Right lobe of liver (tissue), 6 donors: ENCODE measurements around the gene ST3GAL5. TPM values are rescaled to one million over a fixed set of nuclear protein-coding genes. Genes with fewer than 3 reads are reported as not detected.

Experiments
- ATAC-seq, 4 donors: fragments of 200-7000 bp; cut with Tn5 transposase; one replicate each; pipeline ENCODE4 v1.9.1; 2020; ENCODE audit warnings: mild to moderate bottlenecking in 4 of 4, moderate library complexity in 4 of 4
- DNase-seq, 3 donors: peaks; one replicate each; pipeline ENCODE4 v3.0.0-alpha.2; 2020
- H3K27ac ChIP-seq, 3 donors: fragments of 200-600 bp; one replicate each; pipeline ENCODE4 v1.8.0; 2022
- H3K27me3 ChIP-seq, 2 donors: fragments of 200-600 bp; one replicate each; pipeline ENCODE4 v1.8.0; 2022
- H3K36me3 ChIP-seq, 4 donors: fragments of 200-600 bp; sonication (generic) in 1 of 4; one replicate each; pipeline versions ENCODE4 v1.5.1 to v1.8.0; 2017 to 2022; ENCODE audit warnings: control low read depth in 1 of 4
- H3K4me1 ChIP-seq, 4 donors: fragments of 200-600 bp; sonication (generic) in 1 of 4; one replicate each; pipeline versions ENCODE4 v1.5.1 to v1.8.0; 2017 to 2022; ENCODE audit warnings: control low read depth in 1 of 4
- H3K4me3 ChIP-seq, 3 donors: fragments of 200-600 bp; one replicate each; pipeline ENCODE4 v1.8.0; 2022
- H3K9me3 ChIP-seq, 4 donors: fragments of 200-600 bp; sonication (generic) in 1 of 4; one replicate each; pipeline versions ENCODE4 v1.5.1 to v1.8.0; 2017 to 2022; ENCODE audit warnings: control low read depth in 1 of 4
- CTCF ChIP-seq, 4 donors: fragments of 200-600 bp in 3 of 4; fragments of 450-650 bp in 1 of 4; IDR thresholded peaks; one replicate each; pipeline versions ENCODE4 v1.5.1 to v1.8.0; 2016 to 2022; ENCODE audit warnings: antibody characterized with exemption in 4 of 4, mild to moderate bottlenecking in 2 of 4
- POLR2A ChIP-seq: fragments of 450-650 bp; IDR thresholded peaks from one replicate; pipeline ENCODE4 v1.6.1; 2017; ENCODE audit warnings: antibody characterized with exemption, mild to moderate bottlenecking
- WGBS: methylation state at CpG from one replicate; pipeline ENCODE4 v1.1.6; 2018; ENCODE audit warnings: low coverage, low lambda C conversion rate; ENCODE audit not compliant: insufficient coverage; ENCODE audit errors: missing lambda C conversion rate; 5-methylcytosine and 5-hydroxymethylcytosine counted together
- intact Hi-C, 2 donors: fragments of 100-400 bp; cut with DNase I; formaldehyde crosslinking; loops; one replicate each; pipeline versions ENCODE4 v1.11.2 to v1.14.1; 2022
- total RNA-seq, 6 experiments: library from RNA; depleted of rRNA in 2 of 6; stranded (reverse); fragments of >200 nt in 2 of 6; fragmentation: NEBNext Ultra II Directional in 3 of 6; extraction: Animal tissue kit (Norgen Biotek cat#: 25700) in 3 of 6; gene quantifications; one replicate each; pipeline versions ENCODE4 v1.1.0 to v1.2.4, GENCODE V29; 2016 to 2023
- donor health status: DM: no; HTN: yes; CAD: no.
- donor health status: DM: no; HTN: no; CAD: no.
- donor health status: DM: no; HTN: no; CAD: no.
- donor health status: DM: no; HTN: yes; CAD: no.
- donor health status: DM: no; HTN: yes; CAD: no.

ST3GAL5 gene
- total RNA-seq, 6 experiments from 2014 or later: 8.6 to 22.2 (median 10.9) TPM

GRCh38 chr2:85806358-85807118 is 82.3 kb downstream of the ST3GAL5 start:
- WGBS: 19% methylated on average over 4 of the region's 4 CpGs
- ATAC-seq: peak; percentile 83 to 89 (median 86)
- no peaks in the 10 kb centered on the region for H3K9me3 ChIP-seq
- DNase-seq: peak in 1 of 3 donors; percentile 79
- no peaks in the 10 kb centered on the region for H3K27me3 ChIP-seq
- peaks cover 0 to 36% (median 10%) of the 10 kb centered on the region in 4 donors for H3K4me1 ChIP-seq
- no peaks in the 10 kb centered on the region for H3K36me3 ChIP-seq
- intact Hi-C loops: no loop called here
- TF ChIP-seq CTCF (IDR thresholded peaks at IDR 0.05) (no peak), POLR2A (peak; percentile 18)
- peak overlapping the region; percentile 18 to 79 (median 73) for H3K27ac ChIP-seq
- H3K4me3 ChIP-seq: no peak overlapping the region

- no peaks in the 10 kb centered on the region for H3K27me3 ChIP-seq
- H3K9me3 ChIP-seq: no peaks in the 10 kb centered on the region
- WGBS: 0% methylated on average over 1 of the region's 1 CpG
- no peak for ATAC-seq
- intact Hi-C loops: no loop called here
- peaks cover 0 to 46% (median 15%) of the 10 kb centered on the region in 4 donors for H3K4me1 ChIP-seq
- H3K27ac ChIP-seq: no peak overlapping the region
- TF ChIP-seq CTCF (IDR thresholded peaks at IDR 0.05) (peak; percentile 38 to 58 (median 46)), POLR2A (no peak)
- no peak overlapping the region for H3K4me3 ChIP-seq
- no peaks in the 10 kb centered on the region for H3K36me3 ChIP-seq
- peak in 1 of 3 donors; percentile 35 for DNase-seq
These were observed 84.2 kb downstream of the ST3GAL5 start for GRCh38 chr2:85804583-85804982.

GRCh38 chr2:85803704-85804425 is 84.9 kb downstream of the ST3GAL5 start:
- intact Hi-C loops: no loop called here
- Histone ChIP-seq H3K27ac (no peak overlapping the region), H3K36me3 (no peaks in the 10 kb centered on the region), H3K9me3 (no peaks in the 10 kb centered on the region), H3K4me1 (peaks cover 0 to 50% (median 18%) of the 10 kb centered on the region in 4 donors), H3K4me3 (no peak overlapping the region), H3K27me3 (no peaks in the 10 kb centered on the region)
- no peak for TF ChIP-seq POLR2A
- TF ChIP-seq CTCF (IDR thresholded peaks at IDR 0.05): no peak
- no peak for ATAC-seq
- DNase-seq: peak in 1 of 3 donors; percentile 36
- 82% methylated on average over 9 of the region's 10 CpGs for WGBS

GRCh38 chr2:85802354-85803103 is 86.3 kb downstream of the ST3GAL5 start:
- 91% methylated on average over 6 of the region's 9 CpGs for WGBS
- intact Hi-C loops: no loop called here
- peak in 1 of 3 donors; percentile 24 for DNase-seq
- peaks cover 0 to 55% (median 22%) of the 10 kb centered on the region in 4 donors for H3K4me1 ChIP-seq
- H3K27ac ChIP-seq: no peak overlapping the region
- no peak for TF ChIP-seq CTCF (IDR thresholded peaks at IDR 0.05)
- TF ChIP-seq POLR2A: no peak
- no peak for ATAC-seq
- no peaks in the 10 kb centered on the region for H3K9me3 ChIP-seq
- H3K36me3 ChIP-seq: no peaks in the 10 kb centered on the region
- no peak overlapping the region for H3K4me3 ChIP-seq
- H3K27me3 ChIP-seq: no peaks in the 10 kb centered on the region
